DMS79 (cell line): ENCODE data around the gene ADAT1.

ENCODE experiments used
- DNase-seq: peaks from one replicate; lab custom pipeline; 2025; lab: John Stamatoyannopoulos, UW

Gene ADAT1, protein sequence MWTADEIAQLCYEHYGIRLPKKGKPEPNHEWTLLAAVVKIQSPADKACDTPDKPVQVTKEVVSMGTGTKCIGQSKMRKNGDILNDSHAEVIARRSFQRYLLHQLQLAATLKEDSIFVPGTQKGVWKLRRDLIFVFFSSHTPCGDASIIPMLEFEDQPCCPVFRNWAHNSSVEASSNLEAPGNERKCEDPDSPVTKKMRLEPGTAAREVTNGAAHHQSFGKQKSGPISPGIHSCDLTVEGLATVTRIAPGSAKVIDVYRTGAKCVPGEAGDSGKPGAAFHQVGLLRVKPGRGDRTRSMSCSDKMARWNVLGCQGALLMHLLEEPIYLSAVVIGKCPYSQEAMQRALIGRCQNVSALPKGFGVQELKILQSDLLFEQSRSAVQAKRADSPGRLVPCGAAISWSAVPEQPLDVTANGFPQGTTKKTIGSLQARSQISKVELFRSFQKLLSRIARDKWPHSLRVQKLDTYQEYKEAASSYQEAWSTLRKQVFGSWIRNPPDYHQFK

GRCh38 chr16:75622761-75623605, at the start of gene ADAT1:
Gene ADAT1 (minus strand): TSS chr16:75623281. CDS start chr16:75620799, 2,482 bp downstream.
- DNase-seq, result peak; percentile 92

DNA sequence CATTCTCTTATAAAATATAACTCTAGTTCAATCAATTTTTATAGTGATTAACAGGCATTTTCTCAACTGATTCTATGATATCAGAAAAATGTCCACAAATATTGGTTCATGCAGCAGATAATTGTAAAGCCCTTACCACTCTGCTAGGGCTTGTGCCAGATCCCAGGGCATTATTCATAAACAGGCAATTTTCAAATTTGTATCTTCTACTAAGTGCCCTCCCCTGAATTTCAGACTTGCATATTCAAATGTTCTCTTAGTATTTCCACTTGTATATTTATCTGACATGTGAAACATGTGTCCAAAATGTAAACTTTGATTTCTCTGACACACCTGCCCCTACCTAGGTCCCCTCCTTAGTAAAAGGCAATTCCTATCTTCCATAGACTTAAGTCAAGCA, 44.4 kb upstream of the ADAT1 start:
- no peak for DNase-seq

- DNase-seq, result no peak
Measured at GRCh38 chr16:75660726-75661302, 37.7 kb upstream of the ADAT1 start.

DNA sequence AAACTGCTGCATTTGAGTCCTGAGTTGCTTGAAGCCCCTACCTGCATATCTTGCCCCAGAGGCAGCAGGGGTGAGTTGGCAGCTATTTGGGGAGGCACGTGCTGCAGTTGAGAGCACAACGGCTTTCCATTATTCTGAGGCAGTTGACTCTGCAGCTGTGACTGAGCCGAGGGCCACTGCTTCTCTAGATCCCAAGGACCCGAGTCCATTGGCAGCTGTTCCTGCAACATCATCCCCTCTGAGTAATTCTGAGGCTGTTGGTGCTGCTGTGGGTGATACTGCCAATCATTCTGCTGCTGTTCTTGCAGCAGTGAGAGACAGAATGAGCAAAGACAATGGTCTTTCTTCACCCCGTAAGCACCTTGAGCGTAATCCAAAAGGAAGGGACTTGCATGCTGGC, 37.2 kb upstream of the ADAT1 start:
- no peak for DNase-seq

DNA sequence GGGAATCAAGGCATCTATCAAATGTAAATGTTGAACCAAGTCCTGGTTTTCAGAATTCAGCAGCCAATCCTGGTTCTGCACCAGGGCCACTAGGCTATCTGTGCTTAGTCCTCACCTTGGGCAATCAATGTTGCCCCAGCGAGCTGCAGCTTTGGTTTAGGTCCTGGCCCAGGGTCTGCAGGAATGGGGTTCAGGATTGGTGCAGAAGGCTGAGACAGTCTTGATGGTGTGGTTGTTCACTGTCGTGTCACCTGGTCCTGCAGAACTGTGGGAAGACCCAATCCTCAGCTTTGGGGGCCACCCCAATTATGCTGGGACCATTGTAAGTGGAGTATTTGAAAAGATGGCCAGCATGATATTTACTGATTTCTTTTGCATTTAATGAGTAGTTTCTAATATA, 35.1 kb upstream of the ADAT1 start:
- DNase-seq, result no peak

GRCh38 chr16:75653922-75654321, 30.8 kb upstream of the ADAT1 start:
- DNase-seq, result no peak

GRCh38 chr16:75648265-75649076, 25.4 kb upstream of the ADAT1 start:
- DNase-seq, result peak; percentile 10

DNA sequence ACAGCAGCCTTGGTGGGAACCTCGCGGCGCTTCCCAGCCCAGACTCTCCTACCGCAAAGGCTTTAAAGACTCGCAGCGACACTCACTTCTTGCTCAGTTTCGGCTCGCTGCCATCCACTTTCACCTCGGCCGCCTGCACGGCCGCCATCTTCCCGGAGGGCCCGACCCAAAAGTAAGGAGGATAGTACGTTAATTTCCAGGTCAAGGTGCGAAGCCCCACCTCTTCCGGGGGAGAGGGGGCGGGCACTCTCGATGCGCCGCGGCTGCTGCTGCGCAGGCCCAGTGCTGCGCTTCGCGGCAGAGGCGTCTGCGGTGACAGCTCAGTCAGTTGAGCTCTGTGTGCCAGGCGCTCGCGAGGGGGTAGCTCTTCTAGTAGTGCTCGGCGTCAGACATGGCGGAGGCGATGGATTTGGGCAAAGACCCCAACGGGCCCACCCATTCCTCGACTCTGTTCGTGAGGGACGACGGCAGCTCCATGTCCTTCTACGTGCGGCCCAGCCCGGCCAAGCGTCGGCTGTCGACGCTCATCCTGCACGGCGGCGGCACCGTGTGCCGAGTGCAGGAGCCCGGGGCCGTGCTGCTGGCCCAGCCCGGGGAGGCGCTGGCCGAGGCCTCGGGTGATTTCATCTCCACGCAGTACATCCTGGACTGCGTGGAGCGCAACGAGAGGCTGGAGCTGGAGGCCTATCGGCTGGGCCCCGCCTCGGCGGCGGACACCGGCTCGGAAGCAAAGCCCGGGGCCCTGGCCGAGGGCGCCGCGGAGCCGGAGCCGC, 24.6 kb upstream of the ADAT1 start, which contains the start of the genes KARS1 and TERF2IP:
TSS of gene KARS1 (minus strand) at position 174 of the 773 bp plus-strand sequence. CDS start at position 148, 26 bp downstream.
TSS of gene TERF2IP (plus strand) at position 282 of the 773 bp plus-strand sequence. CDS start at position 392, 110 bp downstream.
- peak; percentile 61 for DNase-seq

GRCh38 chr16:75647112-75647491, 24.0 kb upstream of the ADAT1 start:
- no peak for DNase-seq

- DNase-seq, result no peak
Measured at GRCh38 chr16:75644240-75645012, 21.3 kb upstream of the ADAT1 start.

DNA sequence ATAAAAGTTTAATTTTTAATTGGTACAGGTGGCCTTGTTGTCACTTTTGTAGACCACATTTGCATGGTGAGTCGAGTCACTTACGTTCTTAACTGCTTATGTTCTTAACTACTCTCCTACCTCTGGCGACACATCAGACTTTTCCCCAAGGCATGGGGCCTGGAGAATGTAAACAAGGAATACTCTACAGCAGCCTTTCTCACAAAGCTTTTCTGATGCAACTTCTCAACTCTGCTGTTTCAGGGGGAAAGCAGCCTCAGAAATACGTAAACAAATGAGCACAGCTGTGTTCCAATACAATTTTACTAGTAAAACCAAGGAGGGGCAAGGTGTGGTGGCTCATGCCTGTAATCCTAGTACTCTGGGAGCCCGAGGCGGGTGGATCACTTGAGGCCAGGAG, 17.5 kb upstream of the ADAT1 start:
- no peak for DNase-seq

- no peak for DNase-seq
Measured at GRCh38 chr16:75635036-75635435, 12.0 kb upstream of the ADAT1 start.

GRCh38 chr16:75632857-75633256, 9.8 kb upstream of the ADAT1 start:
- no peak for DNase-seq

- DNase-seq, result no peak
Measured at GRCh38 chr16:75630052-75630451, 7.0 kb upstream of the ADAT1 start.

DNA sequence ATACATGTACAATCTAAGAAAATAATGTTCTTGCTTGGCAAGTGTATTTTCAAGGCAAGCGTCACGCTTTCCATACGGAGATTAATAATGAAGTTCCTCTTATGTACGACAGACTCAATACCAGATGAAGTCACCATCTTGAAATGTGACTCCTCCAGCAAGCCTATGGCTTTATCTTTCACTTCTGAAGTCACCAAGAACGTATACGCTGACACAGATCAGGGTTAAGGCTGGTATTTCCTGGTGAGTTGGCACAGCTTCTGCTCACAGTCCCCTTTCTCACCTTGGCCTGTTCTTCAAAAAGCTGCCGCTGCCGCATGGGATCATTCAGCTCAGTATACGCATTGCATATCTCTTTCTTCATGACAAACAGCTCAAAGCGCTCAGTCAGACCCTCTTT, 6.1 kb upstream of the ADAT1 start:
- no peak for DNase-seq

GRCh38 chr16:75628351-75628750, 5.3 kb upstream of the ADAT1 start:
- no peak for DNase-seq

- no peak for DNase-seq
Measured at GRCh38 chr16:75627851-75628250, 4.8 kb upstream of the ADAT1 start.

GRCh38 chr16:75626806-75627205, 3.7 kb upstream of the ADAT1 start:
- no peak for DNase-seq

DNA sequence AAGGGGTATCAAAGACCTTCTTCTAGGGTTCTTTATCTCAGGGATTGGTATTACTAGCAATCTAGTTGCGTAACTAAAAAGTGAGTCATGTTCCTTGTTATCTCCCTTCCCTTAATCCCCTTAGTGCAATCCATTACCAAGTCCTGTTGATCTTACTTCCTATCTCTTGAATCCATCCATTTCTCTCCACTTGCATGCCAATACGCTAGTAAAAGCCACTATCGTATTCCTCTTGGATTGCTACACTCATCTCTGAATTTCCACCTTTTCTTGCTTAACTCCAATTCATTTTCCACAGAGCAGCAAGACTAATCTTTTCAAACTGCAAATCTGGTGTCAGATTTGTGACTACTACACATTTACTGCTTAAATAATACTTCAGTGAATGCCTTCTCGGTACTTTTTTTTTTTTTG, 1.8 kb upstream of the ADAT1 start:
- no peak for DNase-seq

- no peak for DNase-seq
Measured at GRCh38 chr16:75621170-75621477, 2.0 kb downstream of the ADAT1 start.
